Activated naive CD4-positive, alpha-beta T cell treated with anti-CD3 and anti-CD28 coated beads, Interleukin-2, amount 10 ng/mL, durations not matched to agents 7 days and 5 days (primary cell): ENCODE measurements around the gene USP40.

Experiments
- CTCF ChIA-PET: fragments of 350-600 bp; sonication (Branson Sonifier 250); formaldehyde crosslinking; loops from one replicate; lab custom pipeline; 2021; ENCODE audit warnings: antibody characterized with exemption; lab: Charles Lee
- DNase-seq: peaks from one replicate; pipeline ENCODE4 v3.0.0-alpha.2; 2020
- H3K27ac Mint-ChIP-seq: one replicate; pipeline ENCODE4 v1.8.0; 2021; ENCODE audit warnings: mild to moderate bottlenecking, moderate library complexity, mixed read lengths
- H3K27me3 Mint-ChIP-seq: one replicate; pipeline ENCODE4 v1.8.0; 2021; ENCODE audit warnings: mild to moderate bottlenecking, mixed read lengths
- H3K36me3 Mint-ChIP-seq: one replicate; pipeline ENCODE4 v1.8.0; 2021; ENCODE audit warnings: mixed read lengths
- H3K4me1 Mint-ChIP-seq: one replicate; pipeline ENCODE4 v1.8.0; 2021; ENCODE audit warnings: mixed read lengths
- H3K4me3 Mint-ChIP-seq: one replicate; pipeline ENCODE4 v1.8.0; 2021; ENCODE audit warnings: mild to moderate bottlenecking, moderate library complexity, mixed read lengths
- H3K9me3 Mint-ChIP-seq: one replicate; pipeline ENCODE4 v1.8.0; 2021; ENCODE audit warnings: mixed read lengths

The USP40 gene

DNA sequence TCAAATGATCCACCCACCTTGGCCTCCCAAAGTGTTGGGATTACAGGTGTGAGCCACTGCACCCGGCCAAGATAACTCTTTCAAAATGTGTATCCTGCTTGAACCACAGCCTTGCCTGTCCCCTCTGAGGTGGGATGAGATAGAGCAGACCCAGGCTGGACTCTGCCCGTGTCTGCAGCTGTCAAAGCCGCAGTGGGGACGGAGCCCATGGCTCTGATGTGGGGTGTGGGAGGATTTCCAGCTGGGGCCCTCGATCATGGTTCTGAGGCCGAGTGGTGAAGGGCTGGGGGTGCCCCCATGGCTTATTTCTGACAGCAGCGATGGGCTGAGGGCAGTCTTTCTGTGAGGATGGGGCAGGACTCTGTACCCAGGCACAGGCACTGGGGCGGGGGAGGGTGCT is 107.8 kb downstream of the USP40 start:
- no peak overlapping the region for H3K4me3 Mint-ChIP-seq
- H3K36me3 Mint-ChIP-seq = peaks cover 64% of the 10 kb centered on the region
- no peak overlapping the region for H3K27ac Mint-ChIP-seq
- H3K9me3 Mint-ChIP-seq = no peaks in the 10 kb centered on the region
- no peaks in the 10 kb centered on the region for H3K4me1 Mint-ChIP-seq
- no peak for DNase-seq
- H3K27me3 Mint-ChIP-seq = no peaks in the 10 kb centered on the region
- CTCF ChIA-PET = no interaction called here

DNA sequence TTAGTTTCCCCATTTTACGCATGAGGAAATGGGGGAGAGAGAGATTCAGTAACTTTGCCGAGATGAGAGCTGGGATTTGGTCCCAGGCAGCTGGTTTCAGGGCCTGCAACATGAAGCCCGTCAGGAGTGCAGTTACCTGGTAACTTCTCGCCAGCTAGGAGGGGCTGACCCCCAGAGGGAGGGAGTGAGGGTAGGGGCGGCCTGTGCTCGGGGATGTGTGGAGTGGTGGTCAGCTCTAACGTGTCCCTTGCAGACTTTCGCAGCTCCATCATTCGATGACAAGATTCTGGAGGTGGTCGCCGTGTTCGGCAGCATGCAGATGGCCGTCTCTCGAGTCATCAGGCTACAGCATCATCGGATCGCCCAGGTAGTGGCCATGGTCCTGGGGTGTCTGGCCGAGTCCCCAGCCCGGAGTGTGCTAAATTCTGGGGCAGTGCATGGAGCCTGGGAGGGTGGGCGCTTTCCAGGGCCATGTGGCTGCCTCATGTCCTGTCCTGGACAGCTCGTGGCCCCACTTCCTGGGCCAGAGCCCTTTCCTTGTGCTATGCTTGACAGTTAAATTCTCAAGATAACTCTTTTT is 108.5 kb downstream of the USP40 start:
- Mint-ChIP-seq H3K9me3 (no peaks in the 10 kb centered on the region), H3K36me3 (peaks cover 64% of the 10 kb centered on the region)
- CTCF ChIA-PET = no interaction called here

DNA sequence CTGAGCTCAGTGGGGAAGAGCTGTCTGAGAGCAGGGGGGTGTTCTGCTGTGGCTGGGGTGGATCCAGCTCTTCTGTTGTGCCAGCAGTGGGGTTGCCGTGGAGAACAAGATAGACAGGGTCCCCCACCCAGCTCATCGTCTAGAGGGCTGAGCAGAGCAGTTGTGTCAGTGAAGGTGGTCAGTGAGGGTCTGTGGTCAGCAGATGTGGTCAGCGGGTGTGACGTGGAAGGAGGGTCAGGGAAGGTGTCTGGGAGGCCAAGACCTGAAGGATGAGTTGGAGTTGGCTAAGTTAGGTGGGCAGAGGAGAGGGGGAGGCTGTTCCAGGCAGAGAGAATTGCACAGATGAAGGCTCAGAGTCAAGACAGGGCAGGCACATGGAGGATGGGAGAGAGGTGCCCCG is 109.2 kb downstream of the USP40 start:
- Mint-ChIP-seq H3K36me3 (peaks cover 66% of the 10 kb centered on the region), H3K27ac (peak overlapping the region; percentile 60), H3K4me3 (no peak overlapping the region), H3K9me3 (no peaks in the 10 kb centered on the region), H3K27me3 (no peaks in the 10 kb centered on the region), H3K4me1 (no peaks in the 10 kb centered on the region)
- no peak for DNase-seq
- CTCF ChIA-PET = interaction anchor here (0.9 kb wide), 1 partner anchor 14 kb away, joined by 3 read pairs; no protein-coding TSS in a partner anchor

More for the DNA sequence above, 108.5 kb downstream of the USP40 start:
- no peak for DNase-seq
- Mint-ChIP-seq H3K4me1 (no peaks in the 10 kb centered on the region), H3K27ac (no peak overlapping the region), H3K27me3 (no peaks in the 10 kb centered on the region), H3K4me3 (no peak overlapping the region)

DNA sequence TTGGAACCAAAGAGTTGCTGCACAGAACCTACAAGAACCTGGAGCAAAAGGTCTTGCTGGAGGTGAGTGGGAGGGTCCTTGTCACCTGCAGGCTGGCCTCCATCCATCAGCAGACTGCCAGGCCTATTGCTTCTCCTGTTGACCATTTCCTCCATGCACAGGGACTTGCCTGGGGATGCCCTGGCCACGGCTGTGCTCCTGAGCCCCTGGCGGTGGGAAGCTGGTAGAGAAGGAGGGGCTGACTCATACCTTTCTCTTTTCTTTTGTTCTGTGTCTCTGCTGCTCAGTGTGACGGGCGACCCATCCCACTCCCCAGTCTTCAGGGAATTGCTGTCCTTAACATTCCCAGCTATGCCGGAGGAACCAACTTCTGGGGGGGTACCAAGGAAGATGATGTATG is 109.6 kb downstream of the USP40 start:
- H3K9me3 Mint-ChIP-seq = no peaks in the 10 kb centered on the region
- CTCF ChIA-PET = interaction anchor here (0.9 kb wide), 1 partner anchor 14 kb away, joined by 3 read pairs; no protein-coding TSS in a partner anchor

DNA sequence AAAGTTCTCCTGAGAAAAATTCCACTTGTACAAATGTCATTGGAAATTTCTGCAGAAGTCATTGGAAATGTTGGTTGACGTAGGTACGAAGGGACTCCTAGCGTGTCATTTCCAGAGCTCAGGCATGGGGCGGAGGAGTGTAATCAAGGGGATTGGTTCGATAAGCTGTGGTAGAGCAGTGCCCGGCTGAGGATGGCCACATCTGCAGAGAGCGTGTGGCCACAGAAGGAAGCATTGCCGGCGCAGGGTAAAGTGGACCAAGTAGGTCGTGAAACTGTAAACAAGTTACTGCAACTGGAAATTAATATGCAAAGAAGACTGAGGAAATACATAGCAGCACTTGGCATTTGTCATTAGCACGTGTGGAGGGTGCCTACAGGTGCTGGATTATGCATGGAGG is 110.5 kb downstream of the USP40 start:
- no peak for DNase-seq
- Mint-ChIP-seq H3K27ac (no peak overlapping the region), H3K9me3 (no peaks in the 10 kb centered on the region), H3K27me3 (no peaks in the 10 kb centered on the region), H3K36me3 (peaks cover 57% of the 10 kb centered on the region), H3K4me1 (no peaks in the 10 kb centered on the region), H3K4me3 (no peak overlapping the region)
- CTCF ChIA-PET = interaction anchor here (1.0 kb wide), 1 partner anchor 13 kb away, joined by 3 read pairs; no protein-coding TSS in a partner anchor

More for the DNA sequence above, 109.6 kb downstream of the USP40 start:
- no peaks in the 10 kb centered on the region for H3K4me1 Mint-ChIP-seq
- no peak for DNase-seq
- no peak overlapping the region for H3K4me3 Mint-ChIP-seq
- no peaks in the 10 kb centered on the region for H3K27me3 Mint-ChIP-seq
- H3K27ac Mint-ChIP-seq = no peak overlapping the region
- peaks cover 64% of the 10 kb centered on the region for H3K36me3 Mint-ChIP-seq

DNA sequence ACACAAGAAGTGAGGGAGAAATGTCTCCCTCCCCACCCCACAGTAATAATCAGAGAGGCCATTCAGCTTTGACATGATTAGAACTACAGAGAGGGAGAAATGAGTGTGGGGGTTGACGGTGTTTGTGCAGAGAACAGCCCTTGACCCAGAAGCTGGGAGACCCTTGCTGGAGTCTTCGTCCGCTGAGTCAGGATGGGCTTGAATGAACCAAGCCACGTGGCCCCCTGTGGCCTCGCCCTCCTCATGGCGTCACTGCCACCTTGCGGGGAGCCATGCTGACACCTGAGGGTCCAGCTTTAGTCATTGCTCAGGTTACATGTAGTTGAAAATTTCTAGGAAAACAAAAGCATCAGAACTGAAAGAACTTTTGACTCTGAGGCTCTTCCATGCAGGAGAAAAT is 111.1 kb downstream of the USP40 start:
- DNase-seq = no peak
- no peaks in the 10 kb centered on the region for H3K9me3 Mint-ChIP-seq
- H3K4me1 Mint-ChIP-seq = no peaks in the 10 kb centered on the region
- H3K27me3 Mint-ChIP-seq = no peaks in the 10 kb centered on the region
- peaks cover 62% of the 10 kb centered on the region for H3K36me3 Mint-ChIP-seq
- H3K27ac Mint-ChIP-seq = peak overlapping the region; percentile 12
- H3K4me3 Mint-ChIP-seq = no peak overlapping the region
- CTCF ChIA-PET = interaction anchor here (1.0 kb wide), 1 partner anchor 13 kb away, joined by 3 read pairs; no protein-coding TSS in a partner anchor

DNA sequence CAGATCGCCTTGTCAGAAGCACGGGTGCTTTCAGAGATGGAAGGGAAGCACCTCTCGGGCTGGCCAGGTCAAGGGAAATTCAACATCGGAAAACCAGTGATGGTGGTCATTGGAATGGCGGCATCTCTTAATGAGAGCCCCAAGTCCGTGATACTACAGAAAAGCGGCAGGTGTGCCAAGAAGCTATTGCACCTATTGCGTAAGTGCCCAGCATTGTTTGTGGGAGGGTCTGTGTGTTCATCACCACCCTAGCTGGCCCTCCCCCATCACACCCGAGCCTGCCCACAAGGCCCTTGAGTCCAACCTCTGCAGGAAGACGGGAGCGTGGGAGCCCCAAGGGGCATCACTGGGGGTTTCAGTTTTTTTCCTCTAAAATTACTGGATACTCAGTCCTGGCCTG is 111.6 kb downstream of the USP40 start:
- Mint-ChIP-seq H3K36me3 (peaks cover 61% of the 10 kb centered on the region), H3K9me3 (no peaks in the 10 kb centered on the region), H3K27ac (no peak overlapping the region), H3K27me3 (no peaks in the 10 kb centered on the region), H3K4me3 (no peak overlapping the region), H3K4me1 (no peaks in the 10 kb centered on the region)
- no peak for DNase-seq
- CTCF ChIA-PET = no interaction called here

DNA sequence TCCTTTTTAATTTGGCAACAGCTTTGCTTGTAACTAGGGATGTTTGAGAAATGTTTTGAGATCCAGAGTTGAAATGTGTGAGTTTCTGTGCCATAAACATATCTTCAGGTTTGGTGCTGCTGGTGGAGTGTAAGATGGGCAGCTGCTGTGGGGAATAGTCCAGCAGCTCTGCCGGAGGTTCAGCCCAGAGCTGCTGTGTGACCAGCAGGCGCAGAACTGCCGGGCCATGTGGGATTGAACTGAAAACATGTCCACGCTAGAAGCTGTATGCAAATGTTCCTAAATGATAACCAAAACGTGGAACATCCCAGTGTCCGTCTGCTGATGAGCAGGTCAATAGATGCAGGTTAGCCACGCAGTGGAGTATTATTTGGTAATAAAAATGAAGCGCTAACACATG is 112.7 kb downstream of the USP40 start:
- CTCF ChIA-PET = interaction anchor here (0.6 kb wide), 1 partner anchor 50 kb away, joined by 3 read pairs; no protein-coding TSS in a partner anchor
- DNase-seq = no peak
- Mint-ChIP-seq H3K36me3 (peaks cover 66% of the 10 kb centered on the region), H3K9me3 (no peaks in the 10 kb centered on the region), H3K4me3 (no peak overlapping the region), H3K4me1 (no peaks in the 10 kb centered on the region), H3K27me3 (no peaks in the 10 kb centered on the region), H3K27ac (no peak overlapping the region)

DNA sequence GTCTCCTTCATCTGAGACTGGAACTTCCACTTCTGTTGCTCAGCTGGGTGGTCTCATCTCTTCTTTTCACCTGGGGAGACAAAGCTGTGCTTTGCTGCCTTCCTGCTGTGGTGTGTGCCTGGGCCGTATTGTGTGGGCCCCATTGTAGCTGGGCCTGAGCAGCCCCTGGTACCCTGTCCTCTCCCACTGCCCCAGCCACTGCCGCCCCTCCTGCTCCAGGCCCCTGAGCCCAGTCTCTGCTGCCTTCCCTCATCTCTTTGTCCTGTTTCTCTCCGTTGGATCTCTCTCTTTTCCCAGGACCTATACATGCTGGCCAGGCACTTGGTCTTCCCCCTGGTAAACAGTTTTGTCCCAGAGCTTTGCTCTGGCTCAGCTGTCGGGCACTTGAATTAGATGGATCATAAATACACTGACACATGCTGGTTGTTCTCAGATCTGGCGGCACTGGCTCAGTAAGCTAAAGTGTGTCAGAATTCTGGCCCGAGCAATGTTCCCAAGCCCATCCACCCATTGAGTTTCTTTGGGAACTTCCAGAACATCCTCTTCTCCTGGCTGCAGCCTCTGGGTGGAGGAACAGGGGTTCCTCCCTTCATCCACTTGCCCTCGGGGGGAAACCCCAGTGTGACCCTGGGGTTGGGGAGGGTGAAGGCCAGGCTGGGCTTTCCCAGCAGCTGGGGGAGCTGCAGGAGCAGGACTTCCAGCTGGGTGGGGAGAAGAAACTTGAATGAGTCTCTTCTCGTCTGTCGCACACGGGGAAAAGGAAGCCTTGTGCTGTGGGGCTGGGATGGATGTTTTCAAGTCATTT is 113.3 kb downstream of the USP40 start:
- Mint-ChIP-seq H3K4me1 (no peaks in the 10 kb centered on the region), H3K4me3 (no peak overlapping the region), H3K27me3 (no peaks in the 10 kb centered on the region), H3K9me3 (no peaks in the 10 kb centered on the region), H3K36me3 (peaks cover 68% of the 10 kb centered on the region), H3K27ac (no peak overlapping the region)
- DNase-seq = no peak
- CTCF ChIA-PET = interaction anchor here (0.6 to 1.8 kb wide), 3 partner anchors 10 to 51 kb away, joined by 3 to 10 read pairs (median 3); no protein-coding TSS in a partner anchor

DNA sequence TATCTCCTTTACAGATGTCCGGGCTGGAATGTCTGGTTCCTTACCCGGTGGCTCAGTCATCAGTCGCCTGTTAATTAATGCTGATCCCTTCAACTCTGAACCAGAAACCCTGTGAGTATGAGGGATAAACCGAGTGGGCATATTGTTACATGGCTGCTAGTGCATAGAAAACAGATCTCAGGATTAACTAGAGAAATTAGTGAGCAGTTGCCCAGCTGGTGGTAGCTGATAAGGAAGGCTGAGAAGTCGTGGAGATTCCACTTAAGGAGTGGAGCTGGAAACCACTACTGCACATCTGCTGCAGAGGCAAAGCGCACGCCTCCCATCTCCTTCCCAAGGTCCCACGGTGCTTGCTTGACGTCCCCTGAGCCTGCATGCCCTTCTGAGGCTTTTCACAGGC is 114.6 kb downstream of the USP40 start:
- Mint-ChIP-seq H3K27ac (no peak overlapping the region), H3K36me3 (peaks cover 65% of the 10 kb centered on the region), H3K9me3 (no peaks in the 10 kb centered on the region), H3K4me1 (no peaks in the 10 kb centered on the region), H3K27me3 (no peaks in the 10 kb centered on the region), H3K4me3 (no peak overlapping the region)
- CTCF ChIA-PET = interaction anchor here (1.8 kb wide), 1 partner anchor 9 kb away, joined by 10 read pairs; no protein-coding TSS in a partner anchor
- no peak for DNase-seq

DNA sequence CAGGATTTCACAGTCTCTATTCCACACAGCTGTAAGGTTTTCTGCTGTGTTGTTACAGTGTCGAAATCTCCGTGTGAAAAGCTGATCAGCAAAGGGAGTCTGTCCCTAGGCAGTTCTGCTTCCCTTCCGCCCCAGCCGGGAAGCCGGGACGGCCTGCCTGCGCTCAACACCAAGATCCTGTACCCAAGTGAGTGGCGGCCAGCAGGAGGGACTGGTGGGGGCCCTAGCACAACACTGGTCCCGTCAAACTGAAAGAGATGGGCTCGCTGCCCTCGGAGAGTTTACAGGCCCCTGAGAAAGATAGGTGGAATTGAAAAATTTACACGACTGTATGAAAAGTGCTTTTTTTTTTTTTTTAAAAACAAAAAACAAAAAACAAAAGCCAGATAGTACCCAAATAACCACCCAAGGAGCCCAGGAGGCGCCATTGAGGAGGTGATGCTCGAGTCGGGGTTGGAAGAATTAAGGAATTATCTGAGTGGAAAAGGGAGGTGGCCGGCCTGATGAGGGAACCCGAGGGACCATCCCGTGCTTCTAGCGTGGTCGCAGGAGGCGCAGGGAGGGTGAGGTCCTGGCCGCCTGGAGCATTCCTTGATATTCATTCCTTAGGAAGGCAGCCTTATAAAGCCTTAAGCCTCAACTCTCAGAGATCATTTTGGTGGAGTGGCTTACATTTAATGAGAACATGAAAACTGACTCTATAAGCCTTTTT is 115.6 kb downstream of the USP40 start:
- no peaks in the 10 kb centered on the region for H3K27me3 Mint-ChIP-seq
- no peak overlapping the region for H3K27ac Mint-ChIP-seq
- CTCF ChIA-PET = interaction anchor here (1.8 kb wide), 1 partner anchor 8 kb away, joined by 10 read pairs; no protein-coding TSS in a partner anchor
- H3K4me3 Mint-ChIP-seq = no peak overlapping the region
- H3K9me3 Mint-ChIP-seq = no peaks in the 10 kb centered on the region
- H3K36me3 Mint-ChIP-seq = peaks cover 68% of the 10 kb centered on the region
- no peaks in the 10 kb centered on the region for H3K4me1 Mint-ChIP-seq
- DNase-seq = peak; percentile 9

DNA sequence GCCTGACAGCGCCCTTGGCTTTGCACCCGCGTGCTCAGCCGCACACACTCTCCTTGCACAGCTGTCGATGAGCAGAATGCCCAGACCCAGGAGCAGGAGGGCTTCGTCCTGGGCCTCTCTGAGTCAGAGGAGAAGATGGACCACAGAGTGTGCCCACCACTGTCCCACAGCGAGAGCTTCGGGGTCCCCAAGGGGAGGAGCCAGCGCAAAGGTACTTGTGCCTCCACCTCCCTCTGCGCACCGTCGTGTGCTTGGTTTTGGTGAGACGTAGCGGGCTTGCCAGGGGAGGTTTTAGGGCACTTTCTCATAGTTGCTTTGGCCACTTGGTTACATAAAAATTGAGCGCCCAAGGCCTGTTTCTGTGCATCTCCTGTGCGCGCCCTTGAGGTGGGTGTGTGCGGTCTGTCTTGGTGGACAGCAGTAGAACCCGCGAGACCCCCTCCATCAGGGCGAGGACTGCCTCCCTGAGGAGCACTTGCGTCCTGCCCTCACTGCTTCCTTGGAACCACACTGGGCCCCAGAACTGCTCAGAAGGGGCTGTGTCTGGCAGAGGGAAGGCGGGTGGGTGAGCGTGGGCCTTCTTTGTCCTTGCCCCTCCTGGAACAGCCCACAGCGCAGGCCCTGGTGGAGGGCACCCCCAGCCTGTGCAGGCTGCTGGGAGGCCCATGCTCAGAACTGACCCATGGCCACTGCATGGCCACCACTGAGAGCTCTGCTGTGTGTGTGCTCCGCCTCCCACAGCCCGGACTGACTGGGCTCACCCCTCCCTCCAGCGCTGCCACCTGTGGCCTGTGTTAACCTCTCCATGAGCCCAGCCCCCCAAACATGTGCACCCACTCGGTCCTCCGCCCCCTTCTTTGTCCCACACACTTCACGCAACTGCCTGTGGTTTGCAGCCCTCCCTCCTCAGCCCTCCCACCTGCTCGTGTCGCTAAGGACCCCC is 116.4 kb downstream of the USP40 start:
- CTCF ChIA-PET = no interaction called here
- Mint-ChIP-seq H3K36me3 (peaks cover 66% of the 10 kb centered on the region), H3K9me3 (no peaks in the 10 kb centered on the region), H3K27me3 (no peaks in the 10 kb centered on the region), H3K27ac (no peak overlapping the region), H3K4me3 (no peak overlapping the region), H3K4me1 (no peaks in the 10 kb centered on the region)
- peak; percentile 17 for DNase-seq
